ENCODE results near the gene FGD6.

Gene FGD6

DNA sequence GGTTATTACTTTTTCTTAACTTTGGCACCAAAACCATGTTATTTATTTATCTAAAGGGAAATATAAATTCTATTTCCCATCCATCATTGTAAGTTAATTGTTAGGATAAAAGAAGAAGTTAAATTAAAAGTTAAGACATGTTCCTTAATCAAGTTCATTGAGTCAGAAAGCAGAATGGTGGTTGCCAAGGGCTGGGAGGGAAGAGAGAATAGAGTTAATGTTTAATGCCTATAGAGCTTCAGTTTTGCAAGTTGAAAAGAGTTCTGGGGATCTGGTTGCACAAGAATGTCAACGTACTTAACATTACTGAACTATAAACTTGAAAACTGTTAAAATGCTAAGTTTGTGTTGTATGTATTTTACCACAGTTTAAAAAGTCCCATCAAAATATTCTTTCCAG, 80.7 kb downstream of the FGD6 start:
- no peaks in the 10 kb centered on the region for H3K9me3 ChIP-seq (ENCODE audit: insufficient read depth, low read length)
- no peak overlapping the region for H2AFZ ChIP-seq (ENCODE audit: low read depth, low read length, severe bottlenecking)
- TF ChIP-seq, protein P1, sequence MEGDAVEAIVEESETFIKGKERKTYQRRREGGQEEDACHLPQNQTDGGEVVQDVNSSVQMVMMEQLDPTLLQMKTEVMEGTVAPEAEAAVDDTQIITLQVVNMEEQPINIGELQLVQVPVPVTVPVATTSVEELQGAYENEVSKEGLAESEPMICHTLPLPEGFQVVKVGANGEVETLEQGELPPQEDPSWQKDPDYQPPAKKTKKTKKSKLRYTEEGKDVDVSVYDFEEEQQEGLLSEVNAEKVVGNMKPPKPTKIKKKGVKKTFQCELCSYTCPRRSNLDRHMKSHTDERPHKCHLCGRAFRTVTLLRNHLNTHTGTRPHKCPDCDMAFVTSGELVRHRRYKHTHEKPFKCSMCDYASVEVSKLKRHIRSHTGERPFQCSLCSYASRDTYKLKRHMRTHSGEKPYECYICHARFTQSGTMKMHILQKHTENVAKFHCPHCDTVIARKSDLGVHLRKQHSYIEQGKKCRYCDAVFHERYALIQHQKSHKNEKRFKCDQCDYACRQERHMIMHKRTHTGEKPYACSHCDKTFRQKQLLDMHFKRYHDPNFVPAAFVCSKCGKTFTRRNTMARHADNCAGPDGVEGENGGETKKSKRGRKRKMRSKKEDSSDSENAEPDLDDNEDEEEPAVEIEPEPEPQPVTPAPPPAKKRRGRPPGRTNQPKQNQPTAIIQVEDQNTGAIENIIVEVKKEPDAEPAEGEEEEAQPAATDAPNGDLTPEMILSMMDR (IDR thresholded peaks at IDR 0.05; ENCODE audit: insufficient read depth, low read length, poor library complexity, severe bottlenecking), result no peak
- no peak for TF ChIP-seq EZH2phosphoT487 (conservative IDR thresholded peaks at IDR 0.05; ENCODE audit: low read length)
- H3K4me3 ChIP-seq (ENCODE audit: insufficient read depth, low read length, poor library complexity, severe bottlenecking), result no peak overlapping the region
- H3K4me2 ChIP-seq (ENCODE audit: low read depth, low read length, poor library complexity, severe bottlenecking), result no peak overlapping the region
- H3K36me3 ChIP-seq (ENCODE audit: low read length), result no peaks in the 10 kb centered on the region
- no peak overlapping the region for H3K9ac ChIP-seq (ENCODE audit: low read length)
- no peaks in the 10 kb centered on the region for H4K20me1 ChIP-seq (ENCODE audit: low read depth, low read length)
- no peak overlapping the region for H3K27ac ChIP-seq (ENCODE audit: low read depth, low read length)
- H3K27me3 ChIP-seq (ENCODE audit: low read length), result no peaks in the 10 kb centered on the region
- no peaks in the 10 kb centered on the region for H3K9me2 ChIP-seq (replicated peaks; ENCODE audit: insufficient read depth, low read length)
- H3F3A ChIP-seq (ENCODE audit: insufficient read depth), result no peaks in the 10 kb centered on the region
- H3K79me2 ChIP-seq (ENCODE audit: insufficient read depth, low read length), result no peaks in the 10 kb centered on the region

DNA sequence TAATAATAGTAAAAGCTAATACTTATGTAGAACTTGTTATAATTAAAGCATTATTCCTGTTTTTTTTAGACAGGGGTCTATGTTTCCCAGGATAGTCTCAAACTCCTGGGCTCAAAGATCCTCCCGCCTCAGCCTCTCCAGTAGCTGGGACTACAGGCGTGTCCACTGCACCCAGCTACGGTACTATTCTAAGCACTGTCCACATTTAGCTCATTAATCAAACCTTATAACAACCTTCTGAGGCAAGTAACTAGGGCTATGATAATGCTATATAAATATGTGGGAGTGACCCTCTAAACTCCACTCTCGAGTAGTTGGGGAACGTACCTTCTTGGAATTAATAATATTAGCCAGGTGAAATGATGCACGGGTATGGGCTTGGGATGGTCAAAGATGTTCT, 83.2 kb downstream of the FGD6 start:
- H3K27ac ChIP-seq (ENCODE audit: low read depth, low read length), result no peak overlapping the region
- H3K9me2 ChIP-seq (replicated peaks; ENCODE audit: insufficient read depth, low read length), result no peaks in the 10 kb centered on the region
- H3K79me2 ChIP-seq (ENCODE audit: insufficient read depth, low read length), result no peaks in the 10 kb centered on the region
- H4K20me1 ChIP-seq (ENCODE audit: low read depth, low read length), result no peaks in the 10 kb centered on the region
- H3K9me3 ChIP-seq (ENCODE audit: insufficient read depth, low read length), result no peaks in the 10 kb centered on the region
- H3K27me3 ChIP-seq (ENCODE audit: low read length), result no peaks in the 10 kb centered on the region
- no peaks in the 10 kb centered on the region for H3F3A ChIP-seq (ENCODE audit: insufficient read depth)
- no peak overlapping the region for H2AFZ ChIP-seq (ENCODE audit: low read depth, low read length, severe bottlenecking)
- H3K4me3 ChIP-seq (ENCODE audit: insufficient read depth, low read length, poor library complexity, severe bottlenecking), result no peak overlapping the region
- H3K36me3 ChIP-seq (ENCODE audit: low read length), result no peaks in the 10 kb centered on the region
- TF ChIP-seq EZH2phosphoT487 (conservative IDR thresholded peaks at IDR 0.05; ENCODE audit: low read length), result no peak
- H3K9ac ChIP-seq (ENCODE audit: low read length), result no peak overlapping the region
- H3K4me2 ChIP-seq (ENCODE audit: low read depth, low read length, poor library complexity, severe bottlenecking), result no peak overlapping the region

DNA sequence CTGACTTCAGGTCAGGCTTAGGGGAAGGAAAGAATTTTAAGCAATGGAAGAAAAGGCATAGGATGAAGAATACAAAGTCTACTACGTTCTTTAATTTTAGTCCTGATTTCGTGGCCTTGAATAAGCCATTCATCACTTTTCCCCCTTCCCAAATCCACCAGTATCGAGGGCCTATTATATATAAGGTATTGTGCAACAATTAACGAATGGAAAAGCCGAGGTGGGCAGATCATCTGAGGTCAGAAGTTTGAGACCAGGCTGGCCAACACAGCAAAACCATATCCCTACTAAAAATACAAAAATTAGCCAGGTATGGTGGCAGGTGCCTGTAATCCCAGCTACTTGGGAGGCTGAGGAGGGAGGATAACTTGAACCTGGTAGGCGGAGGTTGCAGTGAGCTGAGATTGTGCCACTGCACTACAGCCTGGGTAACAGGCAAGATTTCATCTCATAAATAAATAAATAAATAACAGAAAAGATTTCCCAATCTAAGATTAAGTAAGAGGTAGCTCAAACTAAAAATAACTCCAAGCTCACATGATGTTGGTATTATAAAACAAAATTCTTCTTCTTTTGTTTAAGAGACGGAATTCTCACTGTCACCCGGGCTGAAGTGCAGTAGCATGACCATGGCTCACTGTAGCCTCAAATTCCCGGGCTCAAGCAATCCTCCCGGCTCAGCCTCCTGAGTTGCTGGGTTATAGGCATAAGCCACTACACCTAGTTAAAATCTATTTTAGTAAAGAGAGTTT, 85.5 kb downstream of the FGD6 start:
- Histone ChIP-seq H3K4me2 (ENCODE audit: low read depth, low read length, poor library complexity, severe bottlenecking) (no peak overlapping the region), H3F3A (ENCODE audit: insufficient read depth) (no peaks in the 10 kb centered on the region), H4K20me1 (ENCODE audit: low read depth, low read length) (no peaks in the 10 kb centered on the region), H3K27ac (ENCODE audit: low read depth, low read length) (no peak overlapping the region), H3K36me3 (ENCODE audit: low read length) (no peaks in the 10 kb centered on the region), H3K4me3 (ENCODE audit: insufficient read depth, low read length, poor library complexity, severe bottlenecking) (no peak overlapping the region), H3K27me3 (ENCODE audit: low read length) (no peaks in the 10 kb centered on the region), H2AFZ (ENCODE audit: low read depth, low read length, severe bottlenecking) (no peak overlapping the region), H3K9ac (ENCODE audit: low read length) (no peak overlapping the region), H3K79me2 (ENCODE audit: insufficient read depth, low read length) (no peaks in the 10 kb centered on the region), H3K9me2 (replicated peaks; ENCODE audit: insufficient read depth, low read length) (no peaks in the 10 kb centered on the region), H3K9me3 (ENCODE audit: insufficient read depth, low read length) (no peaks in the 10 kb centered on the region)
- TF ChIP-seq, protein P1 (IDR thresholded peaks at IDR 0.05; ENCODE audit: insufficient read depth, low read length, poor library complexity, severe bottlenecking), result no peak
- TF ChIP-seq EZH2phosphoT487 (conservative IDR thresholded peaks at IDR 0.05; ENCODE audit: low read length), result no peak

DNA sequence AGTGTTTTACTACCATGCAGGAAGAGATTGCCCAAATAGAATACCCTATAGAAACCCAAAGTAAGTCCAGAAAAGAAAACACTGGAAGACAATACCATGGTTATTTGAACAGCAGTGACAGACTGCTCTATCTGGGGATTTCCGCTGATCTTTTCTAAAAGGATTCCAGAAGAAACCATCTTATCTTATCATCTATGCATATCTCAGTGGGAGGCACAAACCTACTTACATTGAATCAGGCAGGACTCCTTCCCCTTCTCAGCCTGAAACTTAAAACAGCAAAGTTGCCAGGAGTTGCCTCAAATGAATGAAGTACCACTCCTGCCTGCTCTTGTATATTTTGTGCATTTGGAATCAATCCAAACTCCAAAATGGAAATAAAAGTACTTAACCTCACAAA, 87.2 kb downstream of the FGD6 start:
- Histone ChIP-seq H3K4me2 (ENCODE audit: low read depth, low read length, poor library complexity, severe bottlenecking) (no peak overlapping the region), H3K79me2 (ENCODE audit: insufficient read depth, low read length) (no peaks in the 10 kb centered on the region), H4K20me1 (ENCODE audit: low read depth, low read length) (no peaks in the 10 kb centered on the region), H3K9me3 (ENCODE audit: insufficient read depth, low read length) (no peaks in the 10 kb centered on the region), H3K9me2 (replicated peaks; ENCODE audit: insufficient read depth, low read length) (no peaks in the 10 kb centered on the region), H2AFZ (ENCODE audit: low read depth, low read length, severe bottlenecking) (no peak overlapping the region), H3K27ac (ENCODE audit: low read depth, low read length) (no peak overlapping the region), H3K4me3 (ENCODE audit: insufficient read depth, low read length, poor library complexity, severe bottlenecking) (no peak overlapping the region), H3K36me3 (ENCODE audit: low read length) (no peaks in the 10 kb centered on the region), H3F3A (ENCODE audit: insufficient read depth) (no peaks in the 10 kb centered on the region), H3K9ac (ENCODE audit: low read length) (no peak overlapping the region), H3K27me3 (ENCODE audit: low read length) (no peaks in the 10 kb centered on the region)
- TF ChIP-seq EZH2phosphoT487 (conservative IDR thresholded peaks at IDR 0.05; ENCODE audit: low read length), result no peak
- TF ChIP-seq, protein P1 (IDR thresholded peaks at IDR 0.05; ENCODE audit: insufficient read depth, low read length, poor library complexity, severe bottlenecking), result no peak

All from SU-DHL-6 (cell line).